ENCODE measurements around the gene C17orf107.

C17orf107 gene

DNA sequence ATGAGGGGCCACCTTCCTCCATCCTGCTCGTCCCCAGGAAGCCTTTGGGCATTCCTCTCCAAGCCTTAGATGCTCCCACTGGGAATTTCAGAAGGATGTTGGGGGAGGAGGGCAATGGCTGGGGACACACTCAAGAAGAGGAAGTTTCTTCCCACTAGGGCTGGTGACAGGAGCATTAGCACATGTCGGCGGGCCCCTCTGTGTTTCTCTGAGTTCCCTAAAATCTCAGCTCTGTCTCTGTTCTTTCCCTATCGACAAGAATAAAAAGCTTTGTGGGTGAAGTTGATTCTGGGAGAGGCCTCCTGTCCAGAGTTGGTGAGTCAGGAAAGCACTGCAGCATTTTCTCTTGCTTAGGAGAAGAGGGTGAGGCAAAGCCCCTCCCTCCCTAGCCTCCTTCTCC is 19.7 kb upstream of the C17orf107 start:
- DNase-seq: no peak

DNA sequence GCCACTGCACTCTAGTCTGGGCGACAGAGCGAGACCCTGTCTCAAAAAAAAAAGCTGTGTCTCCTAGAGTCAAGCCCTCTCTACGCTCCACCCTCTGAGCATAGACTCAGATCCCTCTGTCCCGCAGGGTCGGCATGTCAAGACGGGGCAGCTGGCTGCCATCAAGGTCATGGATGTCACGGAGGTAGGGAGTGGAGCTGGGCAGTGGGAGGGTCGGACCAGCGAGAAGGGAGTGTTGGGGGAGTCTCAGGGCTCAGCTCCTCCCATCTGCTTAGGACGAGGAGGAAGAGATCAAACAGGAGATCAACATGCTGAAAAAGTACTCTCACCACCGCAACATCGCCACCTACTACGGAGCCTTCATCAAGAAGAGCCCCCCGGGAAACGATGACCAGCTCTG is 18.5 kb upstream of the C17orf107 start:
- DNase-seq: no peak

DNA sequence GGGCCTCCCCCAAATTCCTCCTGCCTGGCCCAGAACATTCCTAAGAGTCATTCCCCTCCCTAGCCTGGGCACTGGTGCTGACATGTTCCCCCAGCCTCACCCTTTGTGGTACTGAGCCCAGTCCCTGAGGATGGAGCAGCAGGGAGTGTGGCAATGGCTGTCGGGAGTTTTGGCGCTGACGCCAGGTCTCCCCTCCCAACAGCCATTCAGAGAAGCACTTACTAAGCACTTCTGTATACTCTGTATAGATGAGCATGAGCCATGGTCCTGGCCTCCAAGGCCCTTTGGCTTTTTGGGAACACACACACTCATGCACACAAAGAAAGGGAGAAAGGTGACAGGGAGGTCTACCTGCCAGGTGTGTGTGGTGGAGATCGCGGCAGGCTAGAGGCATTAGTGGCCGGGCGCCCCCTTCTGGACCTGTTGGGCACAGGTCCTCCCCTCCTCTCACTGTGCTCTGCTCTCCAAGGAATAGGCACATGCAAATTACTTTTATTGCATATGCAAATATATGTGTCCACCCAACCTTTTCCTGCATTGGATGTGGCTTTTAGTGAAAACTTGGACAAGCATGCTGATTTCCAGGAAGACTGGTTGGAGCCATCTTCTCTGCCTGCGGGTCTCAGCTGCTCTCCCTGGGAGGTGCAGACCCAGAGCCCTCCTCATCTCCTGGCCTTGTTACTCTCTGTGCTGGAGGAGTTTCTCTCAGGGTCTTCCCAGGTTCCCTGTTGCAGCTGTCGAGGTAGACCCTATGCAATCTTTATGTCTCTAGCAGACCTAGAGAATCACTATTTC is 17.4 kb upstream of the C17orf107 start:
- DNase-seq: no peak

DNA sequence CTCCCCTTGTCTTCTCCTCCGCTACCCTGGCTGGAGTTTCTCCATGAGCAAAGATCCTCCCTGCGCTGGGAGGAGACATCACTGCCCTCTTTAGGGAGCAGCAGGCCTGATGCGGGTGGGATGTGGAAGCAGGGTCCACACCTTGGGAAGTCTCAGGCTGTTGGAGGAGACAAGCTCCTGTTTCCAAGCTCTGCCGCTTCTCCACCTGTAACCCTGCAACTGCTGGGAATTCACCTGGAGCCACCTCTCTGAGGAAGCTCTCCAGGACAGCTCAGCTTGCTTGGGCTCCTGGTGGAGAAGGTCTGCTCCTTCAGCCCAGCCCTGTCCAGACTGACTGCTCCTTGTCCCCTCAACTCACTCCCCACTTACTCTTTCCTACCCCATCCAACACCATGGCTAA is 14.8 kb upstream of the C17orf107 start:
- no peak for DNase-seq

DNA sequence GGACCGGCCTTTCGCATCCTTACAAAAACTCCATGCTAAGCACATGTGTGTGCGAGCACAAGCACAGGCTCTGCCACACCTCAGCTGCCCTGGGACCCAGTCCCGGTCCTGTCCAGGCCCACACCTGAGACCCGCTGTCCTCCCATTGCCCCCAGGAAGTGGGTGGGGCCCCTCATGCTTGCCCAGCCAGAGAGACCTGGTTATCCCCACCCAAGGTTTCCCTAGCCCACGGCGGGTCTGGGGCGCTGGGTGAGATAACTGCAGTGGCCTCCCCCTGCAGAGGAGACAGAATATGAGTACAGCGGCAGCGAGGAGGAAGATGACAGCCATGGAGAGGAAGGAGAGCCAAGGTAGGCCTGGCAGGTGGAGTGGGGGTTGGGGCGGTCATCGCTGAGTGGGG is 12.5 kb upstream of the C17orf107 start:
- DNase-seq: no peak

DNA sequence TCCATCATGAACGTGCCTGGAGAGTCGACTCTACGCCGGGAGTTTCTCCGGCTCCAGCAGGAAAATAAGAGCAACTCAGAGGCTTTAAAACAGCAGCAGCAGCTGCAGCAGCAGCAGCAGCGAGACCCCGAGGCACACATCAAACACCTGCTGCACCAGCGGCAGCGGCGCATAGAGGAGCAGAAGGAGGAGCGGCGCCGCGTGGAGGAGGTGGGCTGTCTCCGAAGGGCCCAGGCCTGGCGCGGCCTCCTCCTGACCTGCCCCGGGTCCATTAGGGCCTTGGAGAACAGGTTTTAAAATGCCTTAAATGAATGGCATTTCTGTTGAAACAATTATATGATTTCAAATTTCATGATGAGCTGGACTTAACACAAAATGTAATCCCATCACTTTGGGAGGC is 11.8 kb upstream of the C17orf107 start:
- no peak for DNase-seq

DNA sequence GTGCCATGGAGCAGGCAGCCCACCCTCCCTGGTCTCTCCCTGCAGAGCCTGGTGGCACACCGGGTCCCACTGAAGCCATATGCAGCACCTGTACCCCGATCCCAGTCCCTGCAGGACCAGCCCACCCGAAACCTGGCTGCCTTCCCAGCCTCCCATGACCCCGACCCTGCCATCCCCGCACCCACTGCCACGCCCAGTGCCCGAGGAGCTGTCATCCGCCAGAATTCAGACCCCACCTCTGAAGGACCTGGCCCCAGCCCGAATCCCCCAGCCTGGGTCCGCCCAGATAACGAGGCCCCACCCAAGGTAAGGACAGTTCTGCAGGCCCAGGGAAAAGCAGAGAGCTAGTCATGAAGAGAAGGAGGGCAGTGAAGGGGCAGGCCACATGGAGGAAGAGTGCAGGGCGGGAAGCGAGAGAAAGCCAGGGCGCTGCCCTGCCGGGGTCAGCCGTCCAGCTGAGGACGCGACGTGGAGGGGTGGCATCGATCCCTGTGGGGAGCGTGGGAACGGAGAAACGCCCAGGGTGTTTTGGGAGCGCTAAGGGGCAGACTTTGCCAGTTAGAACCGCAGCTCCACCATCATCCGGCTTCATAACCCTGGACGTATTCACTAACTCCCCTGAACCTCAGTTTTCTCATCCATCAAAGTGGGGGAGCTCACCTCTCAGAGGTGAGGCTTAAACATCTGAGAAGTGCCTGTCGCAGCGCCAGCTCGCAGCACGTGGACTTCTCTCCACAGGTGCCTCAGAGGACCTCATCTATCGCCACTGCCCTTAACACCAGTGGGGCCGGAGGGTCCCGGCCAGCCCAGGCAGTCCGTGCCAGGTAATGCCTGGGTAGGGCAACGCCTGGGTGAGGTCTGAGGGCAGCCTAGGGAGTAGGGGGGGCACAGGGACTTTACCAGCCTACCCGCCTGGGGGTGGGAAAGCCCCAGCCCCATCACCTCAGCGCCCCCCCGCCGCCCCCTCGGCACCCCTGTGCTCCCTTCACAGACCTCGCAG is 7.6 kb upstream of the C17orf107 start:
- DNase-seq: no peak

DNA sequence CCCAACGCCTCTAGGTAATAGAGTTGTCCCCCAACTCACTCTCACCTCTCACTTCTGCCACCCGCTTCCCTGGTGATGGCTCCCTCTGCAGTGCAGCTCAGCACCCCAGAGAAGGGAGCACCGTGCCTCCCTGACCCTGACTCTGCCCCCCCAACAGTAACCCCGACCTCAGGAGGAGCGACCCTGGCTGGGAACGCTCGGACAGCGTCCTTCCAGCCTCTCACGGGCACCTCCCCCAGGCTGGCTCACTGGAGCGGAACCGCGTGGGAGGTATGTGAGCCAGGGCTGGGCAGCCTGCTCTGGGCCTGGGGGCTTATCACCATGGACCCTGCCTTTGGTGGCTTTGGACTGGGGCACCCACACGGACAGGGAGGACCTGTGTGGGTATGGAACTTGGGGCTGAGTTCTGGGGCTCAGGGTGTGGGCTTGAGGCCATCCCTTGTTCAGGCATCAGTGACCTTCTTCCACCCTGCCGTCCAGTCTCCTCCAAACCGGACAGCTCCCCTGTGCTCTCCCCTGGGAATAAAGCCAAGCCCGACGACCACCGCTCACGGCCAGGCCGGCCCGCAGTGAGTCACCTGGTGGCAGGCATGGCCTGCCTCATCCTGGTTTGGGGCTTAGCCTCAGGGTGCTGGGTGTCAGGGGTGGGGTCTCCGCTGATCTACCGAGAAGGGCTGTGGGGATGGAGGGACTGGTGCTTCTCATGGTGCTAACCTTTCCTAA is 6.7 kb upstream of the C17orf107 start:
- no peak for DNase-seq

DNA sequence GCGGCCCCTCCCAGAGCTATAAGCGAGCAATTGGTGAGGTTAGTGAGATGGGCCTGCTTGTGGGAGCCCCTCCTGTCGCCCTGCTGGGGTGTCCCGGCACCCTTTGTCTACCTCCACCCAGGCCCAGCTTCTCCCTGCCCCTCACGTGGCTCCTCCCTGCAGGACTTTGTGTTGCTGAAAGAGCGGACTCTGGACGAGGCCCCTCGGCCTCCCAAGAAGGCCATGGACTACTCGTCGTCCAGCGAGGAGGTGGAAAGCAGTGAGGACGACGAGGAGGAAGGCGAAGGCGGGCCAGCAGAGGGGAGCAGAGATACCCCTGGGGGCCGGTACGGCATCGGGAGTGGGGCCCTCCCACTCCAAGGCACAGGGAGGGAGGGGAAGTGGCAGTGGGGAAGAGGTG is 6.1 kb upstream of the C17orf107 start:
- DNase-seq: no peak

DNA sequence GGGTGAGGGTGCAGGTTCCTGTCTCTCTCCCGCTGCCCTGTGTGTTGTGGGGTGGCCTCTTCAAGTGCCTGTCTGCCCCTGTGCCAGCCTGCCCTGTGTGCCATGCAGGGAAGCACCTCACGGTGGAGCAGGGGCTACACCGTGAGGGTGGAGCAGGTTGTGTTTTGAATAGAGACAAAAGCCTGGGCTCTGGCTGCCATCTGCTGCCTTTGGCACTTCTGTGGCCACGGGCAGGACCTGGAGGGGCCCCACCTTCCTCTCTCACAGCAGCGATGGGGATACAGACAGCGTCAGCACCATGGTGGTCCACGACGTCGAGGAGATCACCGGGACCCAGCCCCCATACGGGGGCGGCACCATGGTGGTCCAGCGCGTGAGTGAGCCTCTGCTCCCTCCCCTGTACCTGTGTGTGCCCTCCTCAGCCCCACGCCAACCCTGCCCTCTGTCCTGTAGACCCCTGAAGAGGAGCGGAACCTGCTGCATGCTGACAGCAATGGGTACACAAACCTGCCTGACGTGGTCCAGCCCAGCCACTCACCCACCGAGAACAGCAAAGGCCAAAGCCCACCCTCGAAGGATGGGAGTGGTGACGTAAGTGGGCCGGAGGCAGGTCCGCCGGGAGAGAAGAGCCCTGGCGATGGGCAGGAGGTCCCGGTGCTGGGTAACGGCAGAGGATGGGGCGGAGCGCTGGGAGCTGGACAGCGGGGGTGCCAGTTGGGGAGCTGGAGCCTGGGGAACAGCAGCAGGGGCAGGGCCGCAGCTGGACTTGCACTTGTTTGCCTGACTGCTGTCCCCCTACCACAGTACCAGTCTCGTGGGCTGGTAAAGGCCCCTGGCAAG is 5.4 kb upstream of the C17orf107 start:
- DNase-seq: no peak

DNA sequence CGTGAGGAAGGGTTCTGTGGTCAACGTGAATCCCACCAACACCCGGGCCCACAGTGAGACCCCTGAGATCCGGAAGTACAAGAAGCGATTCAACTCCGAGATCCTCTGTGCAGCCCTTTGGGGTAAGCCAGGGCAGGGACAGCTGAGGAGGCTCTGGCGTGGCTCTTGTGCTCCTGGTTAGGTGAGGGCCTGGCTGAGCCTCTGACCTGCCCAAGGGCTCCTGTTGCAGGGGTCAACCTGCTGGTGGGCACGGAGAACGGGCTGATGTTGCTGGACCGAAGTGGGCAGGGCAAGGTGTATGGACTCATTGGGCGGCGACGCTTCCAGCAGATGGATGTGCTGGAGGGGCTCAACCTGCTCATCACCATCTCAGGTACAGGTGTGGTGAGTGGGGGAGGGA is 4.2 kb upstream of the C17orf107 start:
- no peak for DNase-seq

DNA sequence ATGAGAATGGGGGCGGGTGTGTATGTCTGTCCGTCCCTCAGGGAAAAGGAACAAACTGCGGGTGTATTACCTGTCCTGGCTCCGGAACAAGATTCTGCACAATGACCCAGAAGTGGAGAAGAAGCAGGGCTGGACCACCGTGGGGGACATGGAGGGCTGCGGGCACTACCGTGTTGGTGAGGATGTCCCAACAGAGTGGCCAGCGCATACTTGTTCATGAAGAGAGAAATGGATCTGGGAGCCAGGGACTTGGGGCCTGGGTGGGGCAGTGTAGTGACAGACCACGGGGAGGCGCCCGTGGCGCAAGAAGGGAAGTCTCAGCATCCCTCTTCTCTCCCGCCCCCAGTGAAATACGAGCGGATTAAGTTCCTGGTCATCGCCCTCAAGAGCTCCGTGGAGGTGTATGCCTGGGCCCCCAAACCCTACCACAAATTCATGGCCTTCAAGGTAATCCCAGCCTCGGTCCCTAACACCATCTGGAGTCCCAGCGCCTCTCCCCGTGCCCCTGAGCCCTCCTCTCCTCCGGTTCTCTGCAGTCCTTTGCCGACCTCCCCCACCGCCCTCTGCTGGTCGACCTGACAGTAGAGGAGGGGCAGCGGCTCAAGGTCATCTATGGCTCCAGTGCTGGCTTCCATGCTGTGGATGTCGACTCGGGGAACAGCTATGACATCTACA is 3.5 kb upstream of the C17orf107 start:
- no peak for DNase-seq

DNA sequence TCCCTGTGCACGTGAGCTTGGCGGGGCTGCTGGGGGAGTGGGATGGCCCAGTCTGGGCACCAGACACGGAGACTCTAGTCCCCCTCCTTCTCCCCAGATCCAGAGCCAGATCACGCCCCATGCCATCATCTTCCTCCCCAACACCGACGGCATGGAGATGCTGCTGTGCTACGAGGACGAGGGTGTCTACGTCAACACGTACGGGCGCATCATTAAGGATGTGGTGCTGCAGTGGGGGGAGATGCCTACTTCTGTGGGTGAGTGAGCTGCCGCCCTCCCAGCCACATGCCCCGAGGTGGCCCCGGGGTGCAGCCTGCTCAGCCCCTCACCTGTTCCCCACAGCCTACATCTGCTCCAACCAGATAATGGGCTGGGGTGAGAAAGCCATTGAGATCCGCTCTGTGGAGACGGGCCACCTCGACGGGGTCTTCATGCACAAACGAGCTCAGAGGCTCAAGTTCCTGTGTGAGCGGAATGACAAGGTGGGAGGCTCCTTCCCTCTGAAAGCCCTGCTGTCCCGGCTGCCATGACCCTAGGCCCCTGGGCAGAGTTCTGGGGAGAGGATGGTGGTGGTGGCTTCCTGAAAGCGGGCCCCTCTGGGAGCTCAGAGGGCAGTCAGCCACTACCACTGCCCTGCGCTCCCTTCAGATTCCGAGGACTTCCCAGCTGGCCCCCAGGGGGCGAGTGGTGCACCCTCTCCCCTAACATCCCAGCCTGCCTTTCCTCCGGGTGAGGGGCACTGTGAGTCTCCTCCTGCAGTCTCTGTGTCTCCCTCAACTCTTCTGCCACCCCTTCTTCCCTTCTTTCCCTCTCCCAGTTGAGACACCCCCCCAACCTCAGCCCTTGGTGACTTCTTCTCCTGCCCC is 2.8 kb upstream of the C17orf107 start:
- no peak for DNase-seq

DNA sequence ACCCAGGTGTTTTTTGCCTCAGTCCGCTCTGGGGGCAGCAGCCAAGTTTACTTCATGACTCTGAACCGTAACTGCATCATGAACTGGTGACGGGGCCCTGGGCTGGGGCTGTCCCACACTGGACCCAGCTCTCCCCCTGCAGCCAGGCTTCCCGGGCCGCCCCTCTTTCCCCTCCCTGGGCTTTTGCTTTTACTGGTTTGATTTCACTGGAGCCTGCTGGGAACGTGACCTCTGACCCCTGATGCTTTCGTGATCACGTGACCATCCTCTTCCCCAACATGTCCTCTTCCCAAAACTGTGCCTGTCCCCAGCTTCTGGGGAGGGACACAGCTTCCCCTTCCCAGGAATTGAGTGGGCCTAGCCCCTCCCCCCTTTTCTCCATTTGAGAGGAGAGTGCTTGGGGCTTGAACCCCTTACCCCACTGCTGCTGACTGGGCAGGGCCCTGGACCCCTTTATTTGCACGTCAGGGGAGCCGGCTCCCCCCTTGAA is 2.1 kb upstream of the C17orf107 start:
- DNase-seq: no peak

DNA sequence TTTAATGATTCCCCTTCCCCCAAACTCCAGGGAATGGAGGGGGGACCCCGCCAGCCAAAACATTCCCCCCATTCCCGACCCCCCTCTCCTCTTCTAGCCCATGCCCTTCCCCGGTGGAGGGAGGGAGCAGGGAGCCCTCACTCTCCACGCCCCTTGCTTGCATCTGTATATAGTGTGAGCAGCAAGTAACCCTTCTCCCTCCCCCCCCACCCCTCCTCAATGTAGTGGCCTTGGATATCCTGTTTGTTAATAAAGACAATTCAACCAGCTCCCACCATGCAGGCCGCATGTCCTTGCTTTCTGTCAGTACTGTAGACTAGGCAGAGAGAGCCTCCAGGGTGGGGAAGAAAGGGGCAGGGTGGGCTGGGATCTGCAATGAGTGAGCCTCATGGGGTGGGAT is 1.6 kb upstream of the C17orf107 start:
- DNase-seq: no peak

DNA sequence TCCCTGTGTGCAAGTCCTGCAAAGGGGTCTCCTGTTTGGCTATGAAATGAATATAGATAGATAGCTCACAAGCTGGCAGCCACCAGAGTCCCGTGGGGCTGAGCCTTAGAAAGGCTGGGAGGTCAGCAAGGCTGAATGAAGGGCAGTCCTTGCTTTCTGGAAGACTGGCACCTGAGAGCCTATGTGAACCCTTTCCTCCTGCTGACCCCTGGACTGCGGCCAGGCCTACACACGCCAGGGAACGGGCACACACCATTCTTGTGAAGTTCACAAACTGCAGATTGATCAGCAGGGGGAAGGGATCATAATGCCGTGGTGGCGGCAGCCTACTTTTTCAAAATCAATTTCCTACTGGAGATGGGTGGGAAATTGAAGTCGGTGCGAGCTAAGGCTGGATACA is 985 bp upstream of the C17orf107 start:
- DNase-seq: no peak

DNA sequence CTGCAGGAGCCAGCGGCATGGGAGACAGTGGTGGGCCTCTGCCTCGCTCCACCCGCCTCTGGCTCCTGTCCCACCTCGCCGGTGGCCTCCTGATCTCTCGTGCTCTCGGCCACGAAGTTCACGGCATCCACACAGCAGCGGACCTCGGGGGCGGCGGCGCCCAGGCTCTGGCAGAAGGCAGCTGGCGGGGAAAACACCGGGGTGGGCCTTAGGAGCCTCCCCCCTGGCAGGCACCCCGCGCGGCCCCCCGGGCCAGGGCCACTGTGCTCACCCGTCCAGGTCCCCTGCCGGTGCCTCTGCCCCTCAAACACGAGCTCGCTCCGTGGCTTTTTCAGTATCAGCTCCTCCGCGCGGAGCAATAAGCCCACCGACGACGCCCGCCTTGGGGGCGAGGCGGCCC is 409 bp upstream of the C17orf107 start:
- no peak for DNase-seq

DNA sequence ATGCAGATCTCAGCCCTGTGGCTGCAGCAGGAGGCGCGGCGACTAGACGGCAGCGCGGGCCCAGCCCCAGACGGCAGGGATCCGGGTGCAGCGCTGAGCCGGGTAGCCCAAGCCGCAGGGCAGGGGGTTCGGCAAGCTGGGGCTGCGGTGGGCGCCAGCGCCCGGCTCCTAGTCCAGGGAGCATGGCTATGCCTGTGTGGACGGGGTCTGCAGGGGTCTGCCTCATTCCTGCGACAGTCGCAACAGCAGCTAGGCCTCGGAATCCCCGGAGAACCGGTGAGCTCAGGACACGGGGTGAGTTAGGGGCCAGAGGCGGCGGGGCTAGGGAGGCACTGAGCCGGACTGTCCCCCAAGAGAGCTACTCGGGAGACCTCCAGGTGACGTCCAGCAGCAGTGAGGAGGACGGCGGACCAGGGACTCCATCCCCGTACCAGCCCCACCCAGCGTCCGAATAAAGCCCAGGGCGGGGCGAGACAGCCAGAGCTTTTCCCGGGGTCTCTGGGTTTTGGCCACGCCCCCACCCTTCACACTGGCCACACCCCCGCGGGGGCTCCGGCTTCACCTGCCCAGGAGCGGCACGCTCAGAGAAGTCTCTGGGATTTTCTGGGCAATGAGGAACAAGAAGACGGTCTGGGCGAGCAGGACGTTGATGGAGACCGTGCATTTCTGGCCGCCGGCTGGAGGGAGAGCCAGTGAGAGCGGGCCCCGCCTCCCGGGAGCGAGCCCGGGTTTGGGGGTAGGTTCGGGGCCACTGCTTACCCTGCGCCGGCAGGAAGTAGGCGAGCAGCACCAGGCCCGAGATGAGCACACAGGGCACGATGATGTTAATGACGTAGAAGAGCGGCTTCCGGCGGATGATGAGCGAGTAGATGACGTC is 1.1 kb downstream of the C17orf107 start:
- DNase-seq: no peak

DNA sequence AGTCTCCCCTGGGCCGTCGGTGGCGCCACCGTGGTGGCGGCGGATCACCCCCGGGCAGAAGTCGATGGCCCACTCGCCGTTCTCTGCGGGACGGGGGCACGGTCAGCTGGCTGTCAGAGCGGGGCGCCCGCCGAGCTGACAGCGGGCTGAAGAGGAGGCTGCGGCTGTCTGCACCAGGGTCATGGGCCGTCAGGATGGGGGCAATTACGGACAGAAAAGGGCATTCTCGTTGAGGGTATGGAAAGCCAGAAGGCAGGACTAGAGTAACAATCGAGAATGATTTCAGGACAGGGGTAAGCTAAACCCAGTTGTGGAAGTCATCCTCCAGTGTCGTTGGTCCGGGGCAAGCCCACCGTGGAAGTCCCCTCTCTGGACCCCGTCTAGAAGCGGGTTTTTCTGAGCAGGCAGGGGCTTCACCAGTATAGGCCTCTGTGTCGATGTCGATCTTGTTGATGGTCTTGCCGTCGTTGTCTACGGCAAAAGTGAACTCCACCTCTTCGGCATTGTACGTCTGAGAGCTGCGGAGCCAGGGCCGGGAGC is 1.8 kb downstream of the C17orf107 start:
- DNase-seq: no peak
